ENCODE data around the gene AUNIP. TPM values are rescaled to one million over a fixed set of nuclear protein-coding genes. Genes with fewer than 3 reads are reported as not detected.

Gene AUNIP
- total RNA-seq, 1 experiment from 2014 or later: 17.6 TPM

DNA sequence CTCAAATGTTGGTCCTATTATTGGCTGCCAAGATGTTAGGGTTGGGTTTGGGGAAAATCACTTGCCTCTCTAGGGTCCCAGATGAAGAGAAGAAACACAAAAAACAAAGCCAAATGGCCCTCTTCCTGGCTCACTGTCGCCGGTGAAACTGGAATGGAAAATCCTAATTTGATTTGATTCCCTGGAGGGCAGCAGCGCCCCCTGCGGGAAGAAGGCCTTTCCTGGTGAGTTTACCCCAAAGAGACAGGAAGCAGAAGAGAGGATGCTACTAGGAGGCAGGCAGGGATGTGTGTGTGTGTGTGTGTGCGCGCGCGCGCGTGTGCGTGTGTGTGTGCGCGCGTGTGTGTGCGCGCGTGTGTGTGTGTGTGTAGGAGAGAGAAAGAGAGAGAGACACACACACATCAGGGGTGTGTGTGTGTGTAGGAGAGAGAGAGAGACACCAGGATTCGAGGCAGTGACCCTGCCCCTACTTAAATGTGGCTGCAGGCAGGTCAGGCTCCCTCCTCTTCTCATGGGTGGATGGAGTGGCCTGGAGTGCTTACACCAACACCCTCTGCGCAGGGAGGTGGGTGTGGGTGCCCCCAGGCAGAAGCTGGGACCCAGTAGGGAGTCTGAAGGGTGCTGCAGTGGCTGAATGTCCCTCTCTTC lies 62.3 kb downstream of the AUNIP start:
- Histone ChIP-seq H3K79me2 (ENCODE audit: low read length) (peaks cover 6% of the 10 kb centered on the region; the same call in 1 of the 2 replicates), H3K9me2 (replicated peaks; ENCODE audit: low read length) (no peaks in the 10 kb centered on the region), H2AFZ (ENCODE audit: low read length) (peak overlapping the region; percentile 88), H3K4me2 (ENCODE audit: low read length) (peak overlapping the region; percentile 64), H3K4me1 (ENCODE audit: insufficient read depth, low read length) (peaks cover 16% of the 10 kb centered on the region; the same call in 1 of the 2 replicates), H3K9ac (ENCODE audit: low read length) (0 out of 2 replicates have a peak overlapping the region, but pooled peaks have one; percentile 14), H3K36me3 (ENCODE audit: low read depth, low read length) (no peaks in the 10 kb centered on the region), H3F3A (ENCODE audit: low read length, unreplicated experiment) (no peaks in the 10 kb centered on the region), H3K27ac (ENCODE audit: low read length) (no peak overlapping the region), H3K4me3 (ENCODE audit: low read length) (peak overlapping the region; percentile 12; the same call in 1 of the 2 replicates), H4K20me1 (ENCODE audit: low read length) (no peaks in the 10 kb centered on the region), H3K9me3 (ENCODE audit: low read length) (no peaks in the 10 kb centered on the region), H3K27me3 (ENCODE audit: low read length) (no peaks in the 10 kb centered on the region)
- ChIA-PET CTCF (interaction anchor here (1.3 kb wide), 1 partner anchor 188 kb away, joined by 3 read pairs; no protein-coding TSS in a partner anchor), POLR2A (ENCODE audit: unreplicated experiment) (no interaction called here)
- peak; percentile 84 for DNase-seq
- intact Hi-C loops (cut with micrococcal nuclease): loop anchor here (1.0 to 10.0 kb wide), 2 partner anchors 102 to 186 kb away; no protein-coding TSS in a partner anchor
- no TSS peak for BruUV-seq (replicated peaks)
- no peak for TF ChIP-seq EZH2 (IDR thresholded peaks at IDR 0.05; ENCODE audit: low read length, unreplicated experiment)
- TF ChIP-seq, protein P1, sequence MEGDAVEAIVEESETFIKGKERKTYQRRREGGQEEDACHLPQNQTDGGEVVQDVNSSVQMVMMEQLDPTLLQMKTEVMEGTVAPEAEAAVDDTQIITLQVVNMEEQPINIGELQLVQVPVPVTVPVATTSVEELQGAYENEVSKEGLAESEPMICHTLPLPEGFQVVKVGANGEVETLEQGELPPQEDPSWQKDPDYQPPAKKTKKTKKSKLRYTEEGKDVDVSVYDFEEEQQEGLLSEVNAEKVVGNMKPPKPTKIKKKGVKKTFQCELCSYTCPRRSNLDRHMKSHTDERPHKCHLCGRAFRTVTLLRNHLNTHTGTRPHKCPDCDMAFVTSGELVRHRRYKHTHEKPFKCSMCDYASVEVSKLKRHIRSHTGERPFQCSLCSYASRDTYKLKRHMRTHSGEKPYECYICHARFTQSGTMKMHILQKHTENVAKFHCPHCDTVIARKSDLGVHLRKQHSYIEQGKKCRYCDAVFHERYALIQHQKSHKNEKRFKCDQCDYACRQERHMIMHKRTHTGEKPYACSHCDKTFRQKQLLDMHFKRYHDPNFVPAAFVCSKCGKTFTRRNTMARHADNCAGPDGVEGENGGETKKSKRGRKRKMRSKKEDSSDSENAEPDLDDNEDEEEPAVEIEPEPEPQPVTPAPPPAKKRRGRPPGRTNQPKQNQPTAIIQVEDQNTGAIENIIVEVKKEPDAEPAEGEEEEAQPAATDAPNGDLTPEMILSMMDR (conservative IDR thresholded peaks at IDR 0.05; ENCODE audit: low read depth, low read length): peak; percentile 85
- peak; percentile 53 for ATAC-seq

DNA sequence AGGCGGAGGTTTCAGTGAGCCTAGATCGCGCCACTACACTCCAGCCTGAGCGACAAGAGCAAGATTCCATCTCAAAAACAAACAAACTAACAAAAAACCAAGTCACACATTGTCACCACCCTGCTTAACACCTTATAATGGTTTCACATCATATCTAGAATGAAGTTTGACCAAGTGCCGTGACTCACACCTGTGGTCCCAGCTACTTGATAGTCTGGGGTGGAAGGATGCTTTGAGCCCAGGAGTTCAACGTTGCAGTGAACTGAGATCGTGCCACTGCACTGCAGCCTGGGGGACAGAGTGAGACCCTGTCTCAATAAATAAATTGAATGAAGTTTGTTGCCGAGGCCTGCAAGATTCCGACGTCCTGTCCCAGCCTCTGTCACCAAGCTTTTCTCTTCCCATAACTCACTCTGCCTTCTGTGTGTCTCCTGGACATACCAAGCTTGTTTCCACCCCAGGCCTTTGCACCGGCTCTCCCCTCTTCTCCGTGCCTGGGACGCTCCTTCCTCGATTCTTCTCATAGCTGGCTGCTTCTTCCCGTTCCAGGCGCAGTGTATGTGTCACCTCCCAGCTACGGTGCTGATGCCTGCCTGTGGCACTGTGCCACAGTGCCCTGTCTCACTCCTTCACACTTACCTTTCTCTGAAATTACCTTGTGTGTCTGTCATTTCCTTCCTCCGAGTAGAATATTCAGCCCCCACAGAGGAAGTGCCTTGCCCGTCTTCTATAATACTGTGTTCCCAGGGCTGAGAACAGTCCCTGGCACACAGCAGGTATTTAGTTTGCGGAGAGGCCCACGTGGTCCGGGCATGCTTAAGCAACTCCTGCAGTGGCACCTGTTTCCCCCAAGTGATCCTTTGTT lies 63.1 kb downstream of the AUNIP start:
- Histone ChIP-seq H3K27me3 (ENCODE audit: low read length) (no peaks in the 10 kb centered on the region), H3K4me2 (ENCODE audit: low read length) (peak overlapping the region; percentile 64), H3F3A (ENCODE audit: low read length, unreplicated experiment) (no peaks in the 10 kb centered on the region), H3K79me2 (ENCODE audit: low read length) (peaks cover 6% of the 10 kb centered on the region; the same call in 1 of the 2 replicates), H3K27ac (ENCODE audit: low read length) (no peak overlapping the region), H3K9me2 (replicated peaks; ENCODE audit: low read length) (no peaks in the 10 kb centered on the region), H3K9ac (ENCODE audit: low read length) (0 out of 2 replicates have a peak overlapping the region, but pooled peaks have one; percentile 14), H4K20me1 (ENCODE audit: low read length) (no peaks in the 10 kb centered on the region), H3K9me3 (ENCODE audit: low read length) (no peaks in the 10 kb centered on the region), H3K4me1 (ENCODE audit: insufficient read depth, low read length) (peaks cover 16% of the 10 kb centered on the region; the same call in 1 of the 2 replicates), H3K36me3 (ENCODE audit: low read depth, low read length) (no peaks in the 10 kb centered on the region), H2AFZ (ENCODE audit: low read length) (peak overlapping the region; percentile 88), H3K4me3 (ENCODE audit: low read length) (peak overlapping the region; percentile 12; the same call in 1 of the 2 replicates)
- ChIA-PET POLR2A (ENCODE audit: unreplicated experiment) (no interaction called here), CTCF (interaction anchor here (1.3 kb wide), 1 partner anchor 187 kb away, joined by 3 read pairs; no protein-coding TSS in a partner anchor)
- DNase-seq: peak; percentile 16
- BruUV-seq (replicated peaks): no TSS peak
- TF ChIP-seq, protein P1 (conservative IDR thresholded peaks at IDR 0.05; ENCODE audit: low read depth, low read length): no peak
- TF ChIP-seq EZH2phosphoT487 (IDR thresholded peaks at IDR 0.05; ENCODE audit: borderline replicate concordance, low read length) (no peak), EZH2 (IDR thresholded peaks at IDR 0.05; ENCODE audit: low read length, unreplicated experiment) (no peak)
- intact Hi-C loops (cut with micrococcal nuclease): loop anchor here (1.0 to 10.0 kb wide), 2 partner anchors 101 to 185 kb away; no protein-coding TSS in a partner anchor
- peak; percentile 2; the same call in 1 of the 2 replicates for ATAC-seq
